Stomach (tissue), 4 donors: Measurements from ENCODE around the gene POFUT2.

Experiments
- CTCF ChIP-seq, 7 experiments: fragments of 450-650 bp in 4 of 7; fragments of 200-600 bp in 3 of 7; sonication (generic) in 3 of 7; IDR thresholded peaks; one replicate each; pipeline ENCODE4 v1.5.1; 2016 to 2019; ENCODE audit warnings: antibody characterized with exemption in 7 of 7, control low read depth in 2 of 7, mild to moderate bottlenecking in 1 of 7
- EP300 ChIP-seq: sonication (generic); formaldehyde crosslinking; IDR thresholded peaks from one replicate; pipeline ENCODE4 v1.6.1; 2017; ENCODE audit warnings: antibody characterized with exemption
- POLR2A ChIP-seq, 4 donors: fragments of 450-650 bp; IDR thresholded peaks; one replicate each; pipeline ENCODE4 v1.6.1; 2016; ENCODE audit warnings: antibody characterized with exemption in 4 of 4, control low read depth in 2 of 4, mild to moderate bottlenecking in 1 of 4, moderate library complexity in 1 of 4
- POLR2AphosphoS5 ChIP-seq, 3 donors: sonication (generic); formaldehyde crosslinking; IDR thresholded peaks; one replicate each; pipeline ENCODE4 v1.6.1; 2016; ENCODE audit warnings: antibody characterized with exemption in 3 of 3

DNA sequence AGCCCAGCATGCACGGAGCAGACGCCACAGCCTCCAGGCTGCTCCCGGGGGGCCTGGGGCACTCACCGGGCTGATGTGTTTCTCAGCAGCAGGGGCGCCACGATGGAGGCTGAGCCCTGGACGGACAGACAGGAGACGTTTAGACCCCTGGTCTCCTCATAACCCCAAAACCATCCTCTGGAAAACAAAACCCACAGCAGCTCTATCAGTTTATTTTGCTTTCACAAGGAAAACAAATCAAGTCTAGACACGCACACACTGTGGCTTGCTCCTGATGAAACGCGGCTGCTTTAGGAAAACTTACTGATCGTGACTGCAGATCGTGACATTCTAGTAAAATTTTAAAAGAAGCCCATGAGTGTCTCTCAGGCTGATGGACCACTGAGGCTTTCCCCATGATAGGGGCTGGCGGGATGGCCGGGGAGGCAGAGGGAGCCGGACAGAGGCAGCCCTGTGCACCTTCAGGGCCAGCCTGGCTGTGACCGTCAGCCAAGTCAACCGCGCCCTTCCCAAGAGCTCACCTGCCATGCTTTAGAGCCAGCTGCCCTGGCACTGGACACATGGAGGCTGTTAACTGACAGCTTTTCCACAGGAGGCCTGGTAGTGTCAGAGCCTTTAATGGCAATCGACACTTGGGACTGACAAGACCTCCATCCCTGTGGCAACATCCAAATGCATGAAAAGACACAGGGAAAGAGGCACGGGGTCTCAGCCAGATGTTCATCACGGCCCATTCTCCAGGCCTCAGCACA lies 5.2 kb downstream of the POFUT2 start:
- TF ChIP-seq CTCF (IDR thresholded peaks at IDR 0.05): no peak
- TF ChIP-seq POLR2A (IDR thresholded peaks at IDR 0.05): no peak
- TF ChIP-seq EP300: no peak
- no peak for TF ChIP-seq POLR2AphosphoS5 (IDR thresholded peaks at IDR 0.05)
